Osteocyte (in vitro differentiated cells): ENCODE data around the gene PGP. TPM values are rescaled to one million over a fixed set of nuclear protein-coding genes. Genes with fewer than 3 reads are reported as not detected.
A peak's percentile ranks its signal among the peaks of the same experiment; 100 is the strongest.

Source experiments
- DNase-seq: peaks from one replicate; pipeline ENCODE4 v3.0.0; 2021; ENCODE audit warnings: mixed read lengths; ENCODE audit not compliant: unreplicated experiment; ENCODE audit errors: extremely low spot score
- H3K27ac Mint-ChIP-seq: one replicate; pipeline ENCODE4 v1.8.0; 2021; ENCODE audit warnings: mild to moderate bottlenecking, mixed read lengths; ENCODE audit not compliant: unreplicated experiment
- H3K27me3 Mint-ChIP-seq: one replicate; pipeline ENCODE4 v1.8.0; 2021; ENCODE audit warnings: mixed read lengths; ENCODE audit not compliant: unreplicated experiment
- H3K36me3 Mint-ChIP-seq: one replicate; pipeline ENCODE4 v1.8.0; 2021; ENCODE audit warnings: mixed read lengths; ENCODE audit not compliant: unreplicated experiment
- H3K4me1 Mint-ChIP-seq: one replicate; pipeline ENCODE4 v1.8.0; 2021; ENCODE audit warnings: mixed read lengths; ENCODE audit not compliant: unreplicated experiment
- H3K4me3 Mint-ChIP-seq: one replicate; pipeline ENCODE4 v1.8.0; 2021; ENCODE audit warnings: mild to moderate bottlenecking, moderate library complexity, mixed read lengths; ENCODE audit not compliant: unreplicated experiment
- H3K9me3 Mint-ChIP-seq: one replicate; pipeline ENCODE4 v1.8.0; 2021; ENCODE audit warnings: mixed read lengths; ENCODE audit not compliant: unreplicated experiment
- CTCF ChIP-seq: fragments of 200-600 bp; sonication (generic); IDR thresholded peaks from 2 replicates; pipeline ENCODE4 v1.5.0; 2021; ENCODE audit warnings: antibody characterized with exemption, mild to moderate bottlenecking, moderate library complexity
- total RNA-seq: library from RNA; stranded (reverse); gene quantifications from 2 replicates; pipeline ENCODE4 v1.2.1, GENCODE V29; 2021

The PGP gene
- total RNA-seq, 1 donor from 2014 or later = 15.0 TPM

- Mint-ChIP-seq H3K9me3 (no peaks in the 10 kb centered on the region), H3K4me3 (no peak overlapping the region), H3K27me3 (no peaks in the 10 kb centered on the region), H3K36me3 (peaks cover 9% of the 10 kb centered on the region), H3K27ac (no peak overlapping the region), H3K4me1 (peaks cover 2% of the 10 kb centered on the region)
- no peak for DNase-seq
- TF ChIP-seq CTCF = no peak
Observed at GRCh38 chr16:2233872-2234812, 19.5 kb upstream of the PGP start.

- H3K9me3 Mint-ChIP-seq = no peaks in the 10 kb centered on the region
- H3K4me1 Mint-ChIP-seq = peaks cover 2% of the 10 kb centered on the region
- no peaks in the 10 kb centered on the region for H3K27me3 Mint-ChIP-seq
- no peak overlapping the region for H3K4me3 Mint-ChIP-seq
- no peak for TF ChIP-seq CTCF
- DNase-seq = no peak
- no peak overlapping the region for H3K27ac Mint-ChIP-seq
- peaks cover 9% of the 10 kb centered on the region for H3K36me3 Mint-ChIP-seq
Observed at GRCh38 chr16:2233046-2233775, 18.6 kb upstream of the PGP start.

GRCh38 chr16:2232094-2232990 lies 17.7 kb upstream of the PGP start:
- no peak for DNase-seq

GRCh38 chr16:2231016-2231931 lies 16.6 kb upstream of the PGP start:
- H3K4me3 Mint-ChIP-seq = no peak overlapping the region
- H3K27ac Mint-ChIP-seq = no peak overlapping the region
- peaks cover 9% of the 10 kb centered on the region for H3K36me3 Mint-ChIP-seq
- no peak for TF ChIP-seq CTCF
- peak; percentile 83 for DNase-seq
- H3K27me3 Mint-ChIP-seq = no peaks in the 10 kb centered on the region
- peaks cover 3% of the 10 kb centered on the region for H3K4me1 Mint-ChIP-seq
- H3K9me3 Mint-ChIP-seq = no peaks in the 10 kb centered on the region

More at GRCh38 chr16:2232094-2232990, 17.7 kb upstream of the PGP start:
- Mint-ChIP-seq H3K9me3 (no peaks in the 10 kb centered on the region), H3K27ac (no peak overlapping the region), H3K27me3 (no peaks in the 10 kb centered on the region), H3K4me1 (peaks cover 2% of the 10 kb centered on the region), H3K4me3 (no peak overlapping the region), H3K36me3 (peaks cover 9% of the 10 kb centered on the region)
- TF ChIP-seq CTCF = no peak
